GM13977 (cell line): ENCODE measurements around the gene C2orf80.
"Not testable (repeated sequence)": the region's sequence is repeated elsewhere in the genome, so short reads cannot be mapped to it uniquely, and the experiment has no call there.

Source experiments
- DNase-seq: peaks from one replicate; pipeline ENCODE4 v3.0.0; 2012; ENCODE audit warnings: low spot score
- CTCF ChIP-seq: IDR thresholded peaks from 2 replicates; pipeline ENCODE4 v1.5.1; 2012; ENCODE audit warnings: mild to moderate bottlenecking, control low read depth; ENCODE audit not compliant: insufficient read depth; ENCODE audit errors: extremely low read depth, missing control alignments
- in situ Hi-C: fragments of 300-500 bp; cut with MboI; formaldehyde crosslinking; loops from one replicate; pipeline ENCODE4 v1.12.0; 2022; ENCODE audit warnings: low sequenced_read_pairs, low pct_unique_long_range_greater_than_20kb, mixed read lengths, inconsistent platforms; ENCODE audit not compliant: unreplicated experiment

C2orf80 gene

GRCh38 chr2:208189810-208190503 lies at the start of gene C2orf80:
TSS of gene C2orf80 (minus strand) at chr2:208190030. CDS start at chr2:208186986, 3,044 bp downstream.
- no peak for TF ChIP-seq CTCF
- no peak for DNase-seq
- in situ Hi-C loops: no loop called here

GRCh38 chr2:208235860-208236259 lies 46.0 kb upstream of the C2orf80 start:
- in situ Hi-C loops: no loop called here
- no peak for TF ChIP-seq CTCF
- DNase-seq: no peak

- DNase-seq: no peak
- TF ChIP-seq CTCF: no peak
- in situ Hi-C loops: no loop called here
Observed at GRCh38 chr2:208234786-208235185, 45.0 kb upstream of the C2orf80 start.

- in situ Hi-C loops: no loop called here
- TF ChIP-seq CTCF: no peak
- DNase-seq: no peak
Observed at GRCh38 chr2:208228476-208228875, 38.6 kb upstream of the C2orf80 start.

- in situ Hi-C loops: no loop called here
- no peak for DNase-seq
- TF ChIP-seq CTCF: no peak
Observed at GRCh38 chr2:208227581-208228232, 37.9 kb upstream of the C2orf80 start.

- no peak for TF ChIP-seq CTCF
- DNase-seq: no peak
- in situ Hi-C loops: no loop called here
Observed at GRCh38 chr2:208224802-208225201, 35.0 kb upstream of the C2orf80 start.

GRCh38 chr2:208222351-208222750 lies 32.5 kb upstream of the C2orf80 start:
- in situ Hi-C loops: no loop called here
- DNase-seq: no peak
- no peak for TF ChIP-seq CTCF

- DNase-seq, in situ Hi-C loops: not testable (repeated sequence)
Observed at GRCh38 chr2:208221873-208222272, 32.0 kb upstream of the C2orf80 start.
